K562 (cell line): ENCODE measurements around the gene FCRL6.

Source experiments
- CEBPG ChIP-seq, 3 experiments: fragments of 200-800 bp in 1 of 3; sonication (Bioruptor generic) in 1 of 3; sonication (generic) in 1 of 3; formaldehyde crosslinking in 1 of 3; IDR thresholded peaks in 2 of 3; conservative IDR thresholded peaks in 1 of 3; 2 replicates each; pipeline versions ENCODE4 v1.6.1 to v1.8.0; 2016 to 2022; ENCODE audit warnings: missing compliant biosample characterization in 2 of 3, missing genetic modification characterization in 2 of 3, mild to moderate bottlenecking in 1 of 3, missing genetic modification reagents in 1 of 3
- CTCF ChIP-seq, 3 experiments: IDR thresholded peaks in 2 of 3; conservative IDR thresholded peaks in 1 of 3; 2 replicates each; pipeline ENCODE4 v1.5.1; 2011 to 2012; ENCODE audit warnings: low read length in 3 of 3, mild to moderate bottlenecking in 3 of 3, control low read depth in 2 of 3, improper control_type of control experiment in 1 of 3, inconsistent platforms in 1 of 3, low read depth in 1 of 3, mixed read lengths in 1 of 3, moderate library complexity in 1 of 3; ENCODE audit not compliant: insufficient read depth in 2 of 3
- GATAD2A ChIP-seq: fragments of 450-650 bp; IDR thresholded peaks from 2 replicates; pipeline ENCODE4 v1.6.1; 2017
- HDGF ChIP-seq: fragments of 450-650 bp; IDR thresholded peaks from 2 replicates; pipeline ENCODE4 v1.6.1; 2016

GRCh38 chr1:159800177-159800930 is 1.8 kb upstream of the FCRL6 start:
- TF ChIP-seq CTCF (IDR thresholded peaks at IDR 0.05 in 2 of 3, conservative IDR thresholded peaks at IDR 0.05 in 1 of 3; ENCODE audit: insufficient read depth in 2 of 3, low read depth in 1 of 3, low read length in 3 of 3), result no peak
- TF ChIP-seq GATAD2A, result no peak
- no peak for TF ChIP-seq HDGF
- no peak for TF ChIP-seq CEBPG (CRISPR knock-in tag; IDR thresholded peaks at IDR 0.05)
- no peak for TF ChIP-seq CEBPG (tag; conservative IDR thresholded peaks at IDR 0.05 in 1 of 2, IDR thresholded peaks at IDR 0.05 in 1 of 2)
